Measurements from ENCODE around the gene USP19.

DNA sequence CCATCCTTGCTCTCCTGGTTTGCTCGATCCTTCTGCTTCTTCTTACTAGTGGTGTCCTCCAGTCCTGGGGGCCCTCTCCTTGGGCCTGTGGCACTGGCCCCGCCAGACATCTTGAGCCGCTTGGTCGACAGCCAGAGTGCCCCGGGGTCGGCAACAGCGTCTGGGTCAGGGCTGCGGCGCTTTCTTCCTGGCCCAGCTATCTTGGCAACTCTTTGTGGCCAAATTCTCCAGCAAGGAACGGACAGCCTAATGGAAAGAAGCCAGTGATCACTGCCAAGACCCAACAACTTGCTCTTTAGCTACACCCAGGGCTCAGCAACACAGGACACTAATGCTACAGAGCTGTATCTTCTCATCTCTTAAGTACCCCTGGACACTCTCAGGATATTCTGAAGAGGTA, 1.6 kb downstream of the USP19 start:
- TF ChIP-seq POLR2A (IDR thresholded peaks at IDR 0.05) (no peak), POLR2AphosphoS5 (IDR thresholded peaks at IDR 0.05) (no peak), EP300 (IDR thresholded peaks at IDR 0.05) (no peak)
- TF ChIP-seq, protein P1, sequence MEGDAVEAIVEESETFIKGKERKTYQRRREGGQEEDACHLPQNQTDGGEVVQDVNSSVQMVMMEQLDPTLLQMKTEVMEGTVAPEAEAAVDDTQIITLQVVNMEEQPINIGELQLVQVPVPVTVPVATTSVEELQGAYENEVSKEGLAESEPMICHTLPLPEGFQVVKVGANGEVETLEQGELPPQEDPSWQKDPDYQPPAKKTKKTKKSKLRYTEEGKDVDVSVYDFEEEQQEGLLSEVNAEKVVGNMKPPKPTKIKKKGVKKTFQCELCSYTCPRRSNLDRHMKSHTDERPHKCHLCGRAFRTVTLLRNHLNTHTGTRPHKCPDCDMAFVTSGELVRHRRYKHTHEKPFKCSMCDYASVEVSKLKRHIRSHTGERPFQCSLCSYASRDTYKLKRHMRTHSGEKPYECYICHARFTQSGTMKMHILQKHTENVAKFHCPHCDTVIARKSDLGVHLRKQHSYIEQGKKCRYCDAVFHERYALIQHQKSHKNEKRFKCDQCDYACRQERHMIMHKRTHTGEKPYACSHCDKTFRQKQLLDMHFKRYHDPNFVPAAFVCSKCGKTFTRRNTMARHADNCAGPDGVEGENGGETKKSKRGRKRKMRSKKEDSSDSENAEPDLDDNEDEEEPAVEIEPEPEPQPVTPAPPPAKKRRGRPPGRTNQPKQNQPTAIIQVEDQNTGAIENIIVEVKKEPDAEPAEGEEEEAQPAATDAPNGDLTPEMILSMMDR (IDR thresholded peaks at IDR 0.05), result no peak

Measured in gastroesophageal sphincter (tissue), 3 donors.